GM12892 (cell line): ENCODE results near the gene MAPKAPK3.

ENCODE experiments used
- POLR2A ChIP-seq: IDR thresholded peaks from 2 replicates; pipeline ENCODE4 v1.6.1; 2011; ENCODE audit warnings: low read depth, low read length, control low read depth
- POLR2AphosphoS5 ChIP-seq: IDR thresholded peaks from 2 replicates; pipeline ENCODE4 v1.6.1; 2011; ENCODE audit warnings: low read depth, low read length, control low read depth

DNA sequence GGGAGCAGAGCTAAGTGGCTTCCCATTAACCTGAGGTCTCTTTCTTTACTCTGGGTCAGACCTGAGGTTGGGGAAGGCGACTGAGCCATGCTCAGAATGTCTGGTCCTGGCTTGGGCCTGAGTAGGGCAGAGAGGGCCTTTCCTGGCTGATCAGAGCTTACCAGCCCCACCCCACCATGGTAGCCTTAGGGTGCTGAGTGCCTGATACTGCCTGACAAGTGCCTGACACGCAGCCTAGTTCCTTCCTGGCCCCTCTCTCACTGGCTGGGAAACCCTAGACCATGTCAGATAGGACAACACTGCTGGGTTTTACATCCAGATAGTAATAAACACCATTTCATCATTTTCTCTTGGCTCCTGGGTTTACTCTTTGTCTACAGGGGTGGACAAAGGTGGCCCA, 32.0 kb downstream of the MAPKAPK3 start:
- TF ChIP-seq POLR2A (no peak), POLR2AphosphoS5 (no peak)
